Activated CD8-positive, alpha-beta memory T cell treated with anti-CD3 and anti-CD28 coated beads, Interleukin-2, amount 10 ng/mL, durations not matched to agents 7 days and 5 days (primary cell): ENCODE data around the gene RAB20. TPM values are rescaled to one million over a fixed set of nuclear protein-coding genes. Genes with fewer than 3 reads are reported as not detected.
"Not testable (repeated sequence)": the region's sequence is repeated elsewhere in the genome, so short reads cannot be mapped to it uniquely, and the experiment has no call there.

Source experiments
- ATAC-seq: fragments of 150-1000 bp; cut with Tn5 transposase; one replicate; pipeline ENCODE4 v1.10.0; 2021; ENCODE audit warnings: moderate library complexity
- CTCF ChIA-PET: fragments of 350-600 bp; sonication (Branson Sonifier 250); formaldehyde crosslinking; loops from one replicate; lab custom pipeline; 2021; ENCODE audit warnings: antibody characterized with exemption; lab: Charles Lee
- DNase-seq: peaks from one replicate; pipeline ENCODE4 v3.0.0-alpha.2; 2020
- H3K27ac Mint-ChIP-seq: one replicate; pipeline ENCODE4 v1.8.0; 2021; ENCODE audit warnings: mild to moderate bottlenecking, mixed read lengths
- H3K27me3 Mint-ChIP-seq: one replicate; pipeline ENCODE4 v1.8.0; 2021; ENCODE audit warnings: mixed read lengths
- H3K36me3 Mint-ChIP-seq: one replicate; pipeline ENCODE4 v1.8.0; 2021; ENCODE audit warnings: mild to moderate bottlenecking, mixed read lengths
- H3K4me1 Mint-ChIP-seq: one replicate; pipeline ENCODE4 v1.8.0; 2021; ENCODE audit warnings: mixed read lengths
- H3K4me3 Mint-ChIP-seq: one replicate; pipeline ENCODE4 v1.8.0; 2021; ENCODE audit warnings: mild to moderate bottlenecking, moderate library complexity, mixed read lengths
- H3K9me3 Mint-ChIP-seq: one replicate; pipeline ENCODE4 v1.8.0; 2022; ENCODE audit warnings: low read depth, mixed read lengths
- total RNA-seq, 2 experiments: library from RNA; stranded (reverse); gene quantifications; one replicate each; pipeline ENCODE4 v1.2.3, GENCODE V29; 2021

RAB20 gene, protein sequence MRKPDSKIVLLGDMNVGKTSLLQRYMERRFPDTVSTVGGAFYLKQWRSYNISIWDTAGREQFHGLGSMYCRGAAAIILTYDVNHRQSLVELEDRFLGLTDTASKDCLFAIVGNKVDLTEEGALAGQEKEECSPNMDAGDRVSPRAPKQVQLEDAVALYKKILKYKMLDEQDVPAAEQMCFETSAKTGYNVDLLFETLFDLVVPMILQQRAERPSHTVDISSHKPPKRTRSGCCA
- total RNA-seq = 1 to 10 TPM; 1.1 to 3.8 TPM

DNA sequence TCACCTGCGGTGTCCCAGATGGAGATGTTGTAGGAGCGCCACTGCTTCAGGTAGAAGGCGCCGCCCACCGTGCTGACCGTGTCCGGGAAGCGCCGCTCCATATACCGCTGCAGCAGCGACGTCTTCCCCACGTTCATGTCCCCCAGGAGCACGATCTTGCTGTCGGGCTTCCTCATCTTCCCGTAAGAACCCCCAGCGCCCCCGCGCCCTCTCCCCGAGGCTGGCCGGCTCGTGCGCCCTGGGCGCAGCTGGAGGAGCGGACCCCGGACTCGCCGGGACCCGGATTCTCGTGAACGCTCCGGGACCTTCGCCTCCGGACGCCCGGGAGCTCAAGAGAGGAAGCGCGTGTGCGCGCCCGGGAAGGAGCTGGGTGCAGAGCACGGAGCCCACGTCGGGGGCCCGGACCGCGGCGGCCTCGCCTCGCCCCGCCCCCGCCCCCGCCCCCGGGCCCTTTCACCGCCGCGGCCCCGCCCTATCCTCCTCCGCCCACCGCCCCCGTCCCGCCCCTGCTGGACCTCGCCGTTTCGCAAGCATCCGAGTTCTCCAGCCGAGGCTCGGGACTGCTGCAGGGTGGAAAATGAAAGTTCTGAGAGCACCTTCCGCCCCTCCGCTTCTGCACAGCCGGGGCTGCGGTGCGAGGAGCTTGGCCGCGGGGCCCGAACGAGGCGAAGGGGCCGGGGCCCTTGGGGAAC is at the start of gene RAB20:
RAB20 (minus strand) TSS at position 379 of the 692 bp plus-strand sequence; CDS start at position 176, 203 bp downstream.
- peak within 1 kb of the TSS; percentile 86 for H3K4me3 Mint-ChIP-seq
- ATAC-seq (peak; percentile 78), DNase-seq (peak; percentile 74)
- peaks cover 29% of the 10 kb centered on the region for H3K4me1 Mint-ChIP-seq
- peak within 1 kb of the TSS; percentile 69 for H3K27ac Mint-ChIP-seq
- CTCF ChIA-PET = interaction anchor here (1.3 to 1.5 kb wide), 2 partner anchors 106 to 354 kb away, joined by 3 to 4 read pairs; no protein-coding TSS in a partner anchor
- H3K36me3 Mint-ChIP-seq = peaks cover 10% of the 10 kb centered on the region
- peaks cover 51% of the 10 kb centered on the region for H3K27me3 Mint-ChIP-seq
- no peaks in the 10 kb centered on the region for H3K9me3 Mint-ChIP-seq

DNA sequence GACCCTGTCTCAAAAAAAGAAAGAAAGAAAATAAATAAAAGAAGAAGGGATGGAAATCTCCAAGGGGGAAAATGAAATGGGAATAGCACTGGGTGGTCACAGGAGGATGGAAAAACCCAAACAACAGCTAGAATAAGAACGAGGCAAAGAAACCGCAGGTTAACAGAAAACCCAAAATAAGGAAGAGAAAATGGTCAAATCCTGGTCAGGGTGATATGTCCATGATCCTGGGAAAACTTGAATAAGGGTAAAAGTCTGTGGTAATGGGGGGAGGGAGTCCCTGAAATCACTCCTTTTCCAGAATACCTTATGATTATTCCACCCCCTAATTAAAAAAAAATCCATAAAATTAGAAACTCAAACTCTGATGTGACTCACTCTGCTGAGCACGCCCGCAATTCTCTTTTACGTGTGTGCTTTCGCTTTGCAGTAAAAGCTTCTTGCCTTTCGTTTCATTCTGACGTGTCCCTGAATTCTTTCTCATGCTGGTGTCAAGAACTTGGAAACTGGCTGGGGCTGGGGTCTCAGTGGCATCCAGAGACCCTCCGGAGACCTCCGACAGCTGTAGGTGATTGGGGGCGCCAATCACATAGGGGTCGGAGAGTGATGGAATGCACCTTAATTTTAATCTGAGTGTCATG is 49.6 kb upstream of the RAB20 start:
- no peak for ATAC-seq
- peak overlapping the region; percentile 74 for H3K27ac Mint-ChIP-seq
- peaks cover 28% of the 10 kb centered on the region for H3K4me1 Mint-ChIP-seq
- DNase-seq = peak; percentile 70
- H3K9me3 Mint-ChIP-seq = peaks cover 3% of the 10 kb centered on the region
- H3K4me3 Mint-ChIP-seq = peak overlapping the region; percentile 46
- no peaks in the 10 kb centered on the region for H3K27me3 Mint-ChIP-seq
- CTCF ChIA-PET = interaction anchor here (0.9 to 1.4 kb wide), 2 partner anchors 18 to 211 kb away, joined by 4 read pairs; no protein-coding TSS in a partner anchor
- peaks cover 4% of the 10 kb centered on the region for H3K36me3 Mint-ChIP-seq

DNA sequence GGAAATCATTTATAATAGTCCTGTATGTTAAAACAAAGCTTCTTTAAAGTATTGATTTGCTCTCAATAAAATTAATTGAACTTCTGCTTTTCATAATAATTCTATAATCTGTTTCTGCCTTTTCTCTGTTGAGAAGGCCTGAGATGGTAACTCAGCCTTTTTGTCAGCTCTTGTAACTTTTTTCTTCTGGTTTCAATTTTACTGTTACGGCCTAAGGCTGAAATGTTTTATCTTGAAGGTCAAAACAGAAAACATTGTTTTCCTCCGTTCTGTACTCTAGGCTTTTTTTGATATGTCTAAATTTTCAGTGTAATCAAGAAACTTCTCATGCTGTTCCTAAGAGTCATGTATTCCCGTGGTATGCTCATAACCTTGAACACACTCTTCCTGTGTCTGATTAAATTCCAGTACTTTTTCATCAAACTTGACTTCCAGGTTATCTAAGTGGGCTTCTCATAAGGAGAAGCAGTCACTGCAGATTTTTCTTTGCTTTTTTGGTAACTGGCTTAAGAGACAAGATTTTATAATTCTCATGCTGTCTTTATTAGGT is 46.2 kb upstream of the RAB20 start:
- Mint-ChIP-seq H3K4me3 (no peak overlapping the region), H3K9me3 (no peaks in the 10 kb centered on the region), H3K27me3 (peaks cover 10% of the 10 kb centered on the region), H3K4me1 (peaks cover 22% of the 10 kb centered on the region), H3K36me3 (no peaks in the 10 kb centered on the region), H3K27ac (peak overlapping the region; percentile 33)
- ATAC-seq (no peak), DNase-seq (no peak)
- CTCF ChIA-PET = no interaction called here

DNA sequence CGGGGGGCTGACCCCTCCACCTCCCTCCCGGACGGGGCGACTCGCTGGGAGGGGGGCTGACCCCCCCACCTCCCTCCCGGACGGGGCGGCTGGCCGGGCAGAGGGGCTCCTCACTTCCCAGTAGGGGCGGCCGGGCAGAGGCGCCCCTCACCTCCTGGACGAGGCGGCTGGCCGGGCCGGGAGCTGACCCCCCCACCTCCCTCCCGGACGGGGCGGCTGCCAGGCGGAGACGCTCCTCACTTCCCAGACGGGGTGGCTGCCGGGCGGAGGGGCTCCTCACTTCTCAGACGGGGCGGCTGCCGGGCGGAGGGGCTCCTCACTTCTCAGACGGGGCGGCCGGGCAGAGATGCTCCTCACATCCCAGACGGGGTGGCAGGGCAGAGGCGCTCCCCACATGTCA is 44.8 kb upstream of the RAB20 start:
- H3K4me3 Mint-ChIP-seq, DNase-seq, H3K9me3 Mint-ChIP-seq, CTCF ChIA-PET, H3K36me3 Mint-ChIP-seq, H3K27ac Mint-ChIP-seq, ATAC-seq: not testable (repeated sequence)
- Mint-ChIP-seq H3K4me1 (peaks cover 16% of the 10 kb centered on the region), H3K27me3 (peaks cover 17% of the 10 kb centered on the region)

DNA sequence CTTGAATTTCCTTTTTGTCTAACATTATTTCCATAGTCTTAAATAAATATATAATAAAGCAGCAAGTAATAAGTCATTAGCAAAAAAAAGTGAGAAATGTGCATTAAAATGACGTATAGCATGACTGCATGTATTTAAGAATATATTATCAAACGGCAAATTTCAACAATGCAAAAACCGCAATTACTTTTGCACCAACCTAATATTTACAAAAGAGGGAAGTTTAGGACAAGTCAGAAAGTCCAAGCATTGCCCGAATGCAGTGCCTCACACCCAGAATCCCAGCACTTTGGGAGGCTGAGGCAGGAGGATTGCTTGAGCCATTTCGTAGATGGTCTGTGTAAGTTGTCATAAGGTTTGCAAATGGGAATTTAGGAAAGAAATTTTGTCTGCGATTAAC is 43.6 kb upstream of the RAB20 start:
- Mint-ChIP-seq H3K4me3 (no peak overlapping the region), H3K36me3 (no peaks in the 10 kb centered on the region), H3K27ac (no peak overlapping the region), H3K27me3 (peaks cover 17% of the 10 kb centered on the region), H3K4me1 (peaks cover 5% of the 10 kb centered on the region), H3K9me3 (no peaks in the 10 kb centered on the region)
- CTCF ChIA-PET = no interaction called here
- ATAC-seq = no peak
- no peak for DNase-seq

DNA sequence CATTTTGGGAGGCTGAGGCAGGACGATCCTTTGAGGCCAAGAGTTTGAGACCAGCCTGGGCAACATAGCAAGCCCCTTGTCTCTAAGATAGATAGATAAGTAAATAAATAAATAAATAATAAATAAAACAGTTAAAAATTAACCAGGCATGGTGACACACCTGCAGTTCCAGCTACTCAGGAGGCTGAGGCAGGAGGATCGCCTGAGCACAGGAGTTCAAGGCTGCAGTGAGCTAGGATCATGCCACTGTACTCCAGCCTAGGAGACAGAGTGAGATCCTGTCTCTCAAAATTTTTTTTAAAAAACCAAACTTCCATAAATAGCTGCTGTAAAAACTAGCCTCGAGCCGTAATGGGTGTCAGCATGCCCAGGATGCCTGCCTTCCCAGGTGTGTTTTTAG is 39.5 kb upstream of the RAB20 start:
- no peaks in the 10 kb centered on the region for H3K9me3 Mint-ChIP-seq
- H3K36me3 Mint-ChIP-seq = no peaks in the 10 kb centered on the region
- CTCF ChIA-PET = no interaction called here
- peaks cover 17% of the 10 kb centered on the region for H3K27me3 Mint-ChIP-seq
- DNase-seq = no peak
- no peaks in the 10 kb centered on the region for H3K4me1 Mint-ChIP-seq
- no peak overlapping the region for H3K27ac Mint-ChIP-seq
- ATAC-seq = no peak
- no peak overlapping the region for H3K4me3 Mint-ChIP-seq

DNA sequence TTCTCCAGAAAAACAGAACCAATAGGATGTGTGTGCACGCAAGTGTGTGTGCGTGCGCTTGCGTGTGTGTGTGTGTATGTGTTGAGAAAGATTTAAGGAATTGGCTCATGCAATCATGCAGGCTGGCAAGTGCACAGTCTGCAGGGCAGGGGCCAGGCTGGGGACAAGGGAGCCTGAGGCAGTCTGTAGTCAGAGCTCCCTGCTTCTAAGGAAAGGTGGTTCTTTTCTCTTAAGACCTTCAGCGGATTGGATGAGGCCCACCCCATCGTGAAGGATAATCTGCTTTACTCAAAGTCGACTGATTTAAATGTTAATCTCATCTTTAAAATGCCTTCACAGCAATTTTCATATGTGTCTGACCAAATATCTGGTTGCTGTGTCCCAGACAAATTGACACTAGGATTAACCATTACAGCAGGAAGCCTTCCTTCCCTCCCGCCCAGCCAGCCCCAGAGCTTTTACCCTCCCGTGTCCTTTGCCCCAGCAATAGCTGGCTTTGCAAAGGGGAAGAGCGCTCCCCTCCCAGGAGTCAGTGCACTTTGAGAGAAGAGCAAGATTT is 38.8 kb upstream of the RAB20 start:
- CTCF ChIA-PET = no interaction called here
- DNase-seq (no peak), ATAC-seq (no peak)
- peaks cover 17% of the 10 kb centered on the region for H3K27me3 Mint-ChIP-seq
- H3K9me3 Mint-ChIP-seq = no peaks in the 10 kb centered on the region
- H3K4me1 Mint-ChIP-seq = no peaks in the 10 kb centered on the region
- H3K4me3 Mint-ChIP-seq = no peak overlapping the region
- H3K27ac Mint-ChIP-seq = no peak overlapping the region
- H3K36me3 Mint-ChIP-seq = no peaks in the 10 kb centered on the region

DNA sequence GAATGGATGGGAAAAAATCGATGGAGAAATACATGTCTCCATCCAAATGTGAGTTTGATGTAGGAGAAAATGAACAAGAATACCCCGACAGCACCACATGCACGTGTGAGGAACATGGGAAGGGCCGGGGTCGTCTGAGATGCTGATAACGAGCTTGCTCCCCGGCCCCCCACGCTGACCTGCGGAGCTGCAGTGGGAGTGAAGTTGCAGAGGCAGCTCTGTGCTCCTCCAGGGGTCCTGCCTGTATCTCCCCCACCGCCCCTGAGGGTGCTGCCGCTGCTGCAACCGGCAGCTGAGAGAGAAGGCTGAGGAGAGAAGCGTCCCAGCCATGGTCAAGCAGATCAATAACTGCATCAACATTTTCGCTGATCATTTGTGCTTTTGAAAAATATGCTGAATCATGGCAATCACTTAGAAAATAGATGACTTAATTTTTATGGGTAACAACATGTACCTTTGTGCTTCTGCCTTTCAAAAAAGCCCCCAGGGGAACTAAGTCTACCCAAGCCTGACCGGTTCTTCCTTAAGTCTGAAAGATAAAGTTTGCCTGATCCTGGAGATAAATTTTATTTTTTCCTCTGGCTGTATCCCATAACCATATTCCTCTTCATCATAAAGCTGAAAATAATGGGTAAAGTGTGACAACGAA is 35.6 kb upstream of the RAB20 start:
- Mint-ChIP-seq H3K27me3 (peaks cover 6% of the 10 kb centered on the region), H3K9me3 (no peaks in the 10 kb centered on the region), H3K36me3 (no peaks in the 10 kb centered on the region), H3K4me3 (no peak overlapping the region), H3K27ac (no peak overlapping the region), H3K4me1 (peaks cover 1% of the 10 kb centered on the region)
- DNase-seq (no peak), ATAC-seq (no peak)
- CTCF ChIA-PET = no interaction called here

DNA sequence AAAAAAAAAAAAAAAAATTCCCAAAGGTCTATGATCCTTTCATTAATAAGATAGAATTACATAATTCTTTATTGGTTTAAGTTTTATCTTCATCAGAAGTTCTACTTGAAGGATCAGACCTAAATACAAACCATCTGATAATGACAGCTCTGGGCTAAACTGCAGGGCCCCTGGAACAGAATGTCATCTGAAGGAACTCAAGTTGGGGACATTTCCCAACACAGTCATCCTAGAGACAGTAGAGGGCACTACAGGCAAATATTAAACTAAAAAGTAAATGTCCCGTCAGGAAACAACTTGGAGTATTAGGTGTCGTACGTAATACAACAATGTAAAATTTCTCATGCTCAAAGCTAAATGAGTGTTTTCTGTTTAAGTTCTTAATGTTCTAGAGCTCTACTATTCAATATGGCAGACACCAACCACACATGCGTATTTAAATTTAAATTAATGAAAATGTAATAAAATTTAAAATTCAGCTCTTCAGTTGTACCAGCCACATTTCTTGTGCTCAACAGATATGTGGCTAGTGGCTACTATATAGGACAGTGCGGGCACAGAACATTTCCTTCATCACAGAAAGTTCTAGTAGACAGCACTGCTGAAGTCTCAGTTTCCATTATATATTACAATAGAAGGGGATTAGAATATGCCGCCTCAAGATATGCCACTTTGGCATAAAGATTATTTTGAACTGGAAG is 32.1 kb upstream of the RAB20 start:
- H3K9me3 Mint-ChIP-seq = no peaks in the 10 kb centered on the region
- H3K36me3 Mint-ChIP-seq = no peaks in the 10 kb centered on the region
- ATAC-seq = peak; percentile 73
- no peak for DNase-seq
- H3K4me3 Mint-ChIP-seq = no peak overlapping the region
- peaks cover 18% of the 10 kb centered on the region for H3K27me3 Mint-ChIP-seq
- H3K27ac Mint-ChIP-seq = no peak overlapping the region
- CTCF ChIA-PET = interaction anchor here (0.6 to 2.1 kb wide), 21 partner anchors 9 to 473 kb away, joined by 3 to 15 read pairs (median 4); partner anchors contain the start of gene NAXD
- peaks cover 1% of the 10 kb centered on the region for H3K4me1 Mint-ChIP-seq

DNA sequence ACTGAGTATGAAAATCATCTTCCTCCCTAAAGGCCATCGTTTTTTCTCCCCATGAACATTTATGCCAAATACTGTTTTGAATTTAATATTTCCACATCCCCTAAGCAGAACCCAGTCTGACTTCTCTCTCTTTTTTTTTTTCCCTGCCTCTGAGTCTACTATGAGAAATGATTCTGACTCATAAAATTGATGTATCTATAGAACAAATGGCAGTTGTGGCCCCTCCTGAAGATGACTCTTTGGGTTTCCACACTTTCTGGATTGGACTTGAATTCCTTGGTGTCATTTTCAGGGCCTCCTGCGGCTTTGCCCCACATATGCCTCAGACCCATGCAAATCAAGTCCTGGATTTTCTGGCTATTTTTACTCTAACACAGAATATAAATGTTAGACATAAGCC is 31.1 kb upstream of the RAB20 start:
- CTCF ChIA-PET = interaction anchor here (0.7 to 1.6 kb wide), 7 partner anchors 10 to 474 kb away, joined by 3 to 9 read pairs (median 6); no protein-coding TSS in a partner anchor
- peaks cover 21% of the 10 kb centered on the region for H3K27me3 Mint-ChIP-seq
- H3K4me1 Mint-ChIP-seq = peaks cover 1% of the 10 kb centered on the region
- no peak overlapping the region for H3K27ac Mint-ChIP-seq
- ATAC-seq (no peak), DNase-seq (no peak)
- H3K9me3 Mint-ChIP-seq = no peaks in the 10 kb centered on the region
- no peaks in the 10 kb centered on the region for H3K36me3 Mint-ChIP-seq
- no peak overlapping the region for H3K4me3 Mint-ChIP-seq

DNA sequence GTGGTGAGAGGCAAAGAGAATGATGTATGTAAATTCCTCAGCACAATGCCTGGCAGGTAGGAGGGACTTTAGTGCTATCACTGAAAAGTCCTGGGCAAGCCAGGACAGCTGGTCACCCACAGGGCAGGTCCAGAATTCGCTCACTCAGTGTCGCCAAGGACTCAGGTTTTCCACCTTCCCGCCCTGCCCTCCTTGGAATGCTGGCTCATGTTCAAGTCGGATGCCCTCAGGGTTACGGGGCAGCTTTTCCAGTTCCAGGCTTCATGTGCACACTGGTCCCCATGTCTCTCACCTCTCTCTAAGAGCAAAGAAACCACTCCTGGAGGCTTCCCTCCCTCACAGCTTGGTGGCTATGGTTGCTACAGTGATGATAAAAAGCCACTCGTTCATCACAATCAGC is 29.1 kb upstream of the RAB20 start:
- peaks cover 1% of the 10 kb centered on the region for H3K4me1 Mint-ChIP-seq
- no peaks in the 10 kb centered on the region for H3K9me3 Mint-ChIP-seq
- ATAC-seq (no peak), DNase-seq (no peak)
- peaks cover 21% of the 10 kb centered on the region for H3K27me3 Mint-ChIP-seq
- no peak overlapping the region for H3K27ac Mint-ChIP-seq
- no peak overlapping the region for H3K4me3 Mint-ChIP-seq
- no peaks in the 10 kb centered on the region for H3K36me3 Mint-ChIP-seq
- CTCF ChIA-PET = no interaction called here

DNA sequence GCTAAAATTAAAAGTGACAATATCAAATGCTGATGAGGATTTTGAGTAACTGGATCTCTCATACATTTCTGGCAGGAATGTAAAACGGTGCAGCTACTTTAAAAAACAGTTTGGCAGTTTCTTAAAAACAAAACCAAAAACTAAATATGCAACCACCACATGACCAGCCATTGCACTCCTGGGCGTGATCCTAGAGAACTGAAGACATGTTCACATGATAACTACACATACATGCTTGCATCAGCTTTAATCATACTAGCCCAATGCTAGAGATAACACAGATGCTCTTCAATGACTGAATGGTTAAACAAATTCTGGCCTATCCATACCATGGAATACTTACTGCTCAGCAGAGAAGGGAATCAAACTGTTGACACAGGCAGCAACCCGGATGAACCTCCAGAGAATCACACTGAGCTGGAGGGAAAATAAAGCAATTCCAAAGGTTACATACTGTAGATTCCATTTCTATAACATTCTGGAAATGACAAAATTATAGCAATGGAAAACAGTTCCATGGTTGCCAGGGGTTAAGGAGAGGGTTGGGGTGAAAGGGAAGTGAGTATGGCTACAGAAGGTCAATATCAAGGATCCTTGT is 28.4 kb upstream of the RAB20 start:
- DNase-seq = no peak
- H3K4me3 Mint-ChIP-seq = no peak overlapping the region
- H3K9me3 Mint-ChIP-seq = no peaks in the 10 kb centered on the region
- CTCF ChIA-PET = interaction anchor here (0.9 kb wide), 1 partner anchor 134 kb away, joined by 5 read pairs; no protein-coding TSS in a partner anchor
- peaks cover 21% of the 10 kb centered on the region for H3K27me3 Mint-ChIP-seq
- no peak for ATAC-seq
- no peaks in the 10 kb centered on the region for H3K36me3 Mint-ChIP-seq
- peaks cover 1% of the 10 kb centered on the region for H3K4me1 Mint-ChIP-seq
- H3K27ac Mint-ChIP-seq = no peak overlapping the region
